MM.1S (cell line): ENCODE measurements around the gene TMPRSS5.

Experiments
- DNase-seq: peaks from one replicate; pipeline ENCODE4 v3.0.0-alpha.2; 2015
- H2AFZ ChIP-seq: fragments of 300-600 bp; sonication (generic); 2 replicates; pipeline ENCODE4 v1.6.0; 2016; ENCODE audit warnings: antibody characterized with exemption, low read length
- H3F3A ChIP-seq: fragments of 300-600 bp; sonication (generic); 2 replicates; pipeline ENCODE4 v1.6.1; 2016; ENCODE audit warnings: mild to moderate bottlenecking, antibody characterized with exemption, low read length, moderate library complexity, mixed read lengths; ENCODE audit not compliant: insufficient read depth
- H3K27ac ChIP-seq: fragments of 300-600 bp; sonication (generic); 2 replicates; pipeline ENCODE4 v1.5.1; 2016; ENCODE audit warnings: mild to moderate bottlenecking, low read length
- H3K27me3 ChIP-seq: fragments of 300-600 bp; sonication (generic); replicated peaks from 2 replicates; pipeline ENCODE4 v1.6.0; 2016; ENCODE audit warnings: low read length; ENCODE audit not compliant: insufficient read depth
- H3K36me3 ChIP-seq: fragments of 300-600 bp; sonication (generic); replicated peaks from 2 replicates; pipeline ENCODE4 v1.6.1; 2016; ENCODE audit warnings: mild to moderate bottlenecking, low read length, mixed read lengths; ENCODE audit not compliant: insufficient read depth
- H3K4me1 ChIP-seq: fragments of 300-600 bp; sonication (generic); 2 replicates; pipeline ENCODE4 v1.6.1; 2016; ENCODE audit warnings: low read length, mixed read lengths
- H3K4me2 ChIP-seq: fragments of 300-600 bp; sonication (generic); 2 replicates; pipeline ENCODE4 v1.6.0; 2016; ENCODE audit warnings: low read depth, low read length
- H3K4me3 ChIP-seq: fragments of 300-600 bp; sonication (generic); 2 replicates; pipeline ENCODE4 v1.5.1; 2016; ENCODE audit warnings: low read length, mixed read lengths
- H3K79me2 ChIP-seq: fragments of 300-600 bp; sonication (generic); 2 replicates; pipeline ENCODE4 v1.6.1; 2016; ENCODE audit warnings: mixed run types, low read length, mixed read lengths
- H3K9ac ChIP-seq: fragments of 300-600 bp; sonication (generic); 2 replicates; pipeline ENCODE4 v1.6.1; 2016; ENCODE audit warnings: low read length, mixed read lengths
- H3K9me2 ChIP-seq: fragments of 300-600 bp; sonication (generic); replicated peaks from 2 replicates; pipeline ENCODE4 v1.6.1; 2016; ENCODE audit warnings: mild to moderate bottlenecking, low read length, mixed read lengths; ENCODE audit not compliant: insufficient read depth
- H3K9me3 ChIP-seq: fragments of 300-600 bp; sonication (generic); replicated peaks from 2 replicates; pipeline ENCODE4 v1.6.1; 2016; ENCODE audit warnings: mild to moderate bottlenecking, low read length, mixed read lengths; ENCODE audit not compliant: insufficient read depth
- H4K20me1 ChIP-seq: fragments of 300-600 bp; sonication (generic); 2 replicates; pipeline ENCODE4 v1.6.1; 2016; ENCODE audit warnings: mild to moderate bottlenecking, low read length, moderate library complexity, mixed read lengths; ENCODE audit not compliant: insufficient read depth
- CTCF ChIP-seq: fragments of 300-600 bp; sonication (generic); IDR thresholded peaks from 2 replicates; pipeline ENCODE4 v1.5.1; 2016; ENCODE audit warnings: antibody characterized with exemption, low read length, mixed read lengths
- EZH2 ChIP-seq: fragments of 300-600 bp; sonication (generic); optimal IDR thresholded peaks from 2 replicates; pipeline ENCODE3; 2017; ENCODE audit warnings: low read depth, mild to moderate bottlenecking, antibody characterized with exemption, low read length, mixed read lengths
- EZH2phosphoT487 ChIP-seq: fragments of 300-600 bp; sonication (generic); IDR thresholded peaks from 2 replicates; pipeline ENCODE4 v1.6.1; 2018; ENCODE audit warnings: antibody characterized with exemption, low read length

TMPRSS5 gene

GRCh38 chr11:113643701-113644100, 62.4 kb downstream of the TMPRSS5 start:
- no peak overlapping the region for H3K9ac ChIP-seq
- H3K36me3 ChIP-seq, result no peaks in the 10 kb centered on the region
- no peak for TF ChIP-seq EZH2phosphoT487
- no peak for TF ChIP-seq EZH2
- TF ChIP-seq CTCF, result no peak
- no peaks in the 10 kb centered on the region for H3F3A ChIP-seq
- no peak overlapping the region for H2AFZ ChIP-seq
- no peaks in the 10 kb centered on the region for H3K4me1 ChIP-seq
- no peaks in the 10 kb centered on the region for H4K20me1 ChIP-seq
- H3K9me3 ChIP-seq, result no peaks in the 10 kb centered on the region
- H3K27ac ChIP-seq, result no peak overlapping the region
- no peak overlapping the region for H3K4me3 ChIP-seq
- H3K27me3 ChIP-seq, result no peaks in the 10 kb centered on the region
- H3K4me2 ChIP-seq, result no peak overlapping the region
- no peak for DNase-seq
- H3K79me2 ChIP-seq, result no peaks in the 10 kb centered on the region
- H3K9me2 ChIP-seq, result no peaks in the 10 kb centered on the region

- Histone ChIP-seq H4K20me1 (no peaks in the 10 kb centered on the region), H3K27ac (no peak overlapping the region), H2AFZ (no peak overlapping the region)
These were observed 63.0 kb downstream of the TMPRSS5 start for GRCh38 chr11:113643006-113643585.

GRCh38 chr11:113642090-113642489, 64.0 kb downstream of the TMPRSS5 start:
- TF ChIP-seq EZH2phosphoT487 (no peak), EZH2 (no peak), CTCF (no peak)
- no peak for DNase-seq

More at GRCh38 chr11:113643006-113643585, 63.0 kb downstream of the TMPRSS5 start:
- no peak overlapping the region for H3K9ac ChIP-seq
- no peaks in the 10 kb centered on the region for H3K9me3 ChIP-seq
- no peaks in the 10 kb centered on the region for H3F3A ChIP-seq
- TF ChIP-seq EZH2phosphoT487, result no peak
- TF ChIP-seq CTCF, result no peak
- no peak for TF ChIP-seq EZH2
- H3K36me3 ChIP-seq, result no peaks in the 10 kb centered on the region
- H3K4me3 ChIP-seq, result no peak overlapping the region
- no peaks in the 10 kb centered on the region for H3K9me2 ChIP-seq
- no peaks in the 10 kb centered on the region for H3K79me2 ChIP-seq
- H3K4me2 ChIP-seq, result no peak overlapping the region
- no peaks in the 10 kb centered on the region for H3K27me3 ChIP-seq
- no peak for DNase-seq
- H3K4me1 ChIP-seq, result no peaks in the 10 kb centered on the region

More at GRCh38 chr11:113642090-113642489, 64.0 kb downstream of the TMPRSS5 start:
- H2AFZ ChIP-seq, result no peak overlapping the region
- no peaks in the 10 kb centered on the region for H3K27me3 ChIP-seq
- no peaks in the 10 kb centered on the region for H3K79me2 ChIP-seq
- no peaks in the 10 kb centered on the region for H3F3A ChIP-seq
- H3K4me3 ChIP-seq, result no peak overlapping the region
- H3K9me3 ChIP-seq, result no peaks in the 10 kb centered on the region
- H3K4me2 ChIP-seq, result no peak overlapping the region
- no peak overlapping the region for H3K9ac ChIP-seq
- H3K36me3 ChIP-seq, result no peaks in the 10 kb centered on the region
- no peaks in the 10 kb centered on the region for H4K20me1 ChIP-seq
- H3K9me2 ChIP-seq, result no peaks in the 10 kb centered on the region
- no peak overlapping the region for H3K27ac ChIP-seq
- H3K4me1 ChIP-seq, result no peaks in the 10 kb centered on the region
